Occipital lobe (tissue), 1 donor: Measurements from ENCODE around the gene S100A2. TPM values are rescaled to one million over a fixed set of nuclear protein-coding genes. Genes with fewer than 3 reads are reported as not detected.

Source experiments
- total RNA-seq: library from RNA; depleted of rRNA; stranded (reverse); fragments of >200 nt; gene quantifications from one replicate; pipeline ENCODE4 v1.2.3, GENCODE V29; 2014

S100A2 gene
- total RNA-seq, 1 donor from 2014 or later: not detected

Other genes with a start within 250 kb of the S100A2 start
- not detected for gene PGLYRP4, start 217.0 kb downstream of the S100A2 start, total RNA-seq
- gene S100A9, start 208.0 kb downstream of the S100A2 start, total RNA-seq: 26.5 TPM
- 4.1 TPM for gene S100A12, start 190.2 kb downstream of the S100A2 start, total RNA-seq
- 3.9 TPM for gene S100A8, start 174.8 kb downstream of the S100A2 start, total RNA-seq
- gene S100A7A, start 149.3 kb downstream of the S100A2 start, total RNA-seq: not detected
- gene S100A7, start 105.2 kb downstream of the S100A2 start, total RNA-seq: not detected
- gene S100A6, start 29.9 kb downstream of the S100A2 start, total RNA-seq: 9.2 TPM
- not detected for gene S100A5, start 24.9 kb downstream of the S100A2 start, total RNA-seq
- gene S100A4, start 20.0 kb downstream of the S100A2 start, total RNA-seq: 0.62 TPM
- not detected for gene S100A3, start 16.6 kb downstream of the S100A2 start, total RNA-seq
- gene S100A16, start 47.3 kb upstream of the S100A2 start, total RNA-seq: 13.3 TPM
- 0.47 TPM for gene S100A14, start 50.5 kb upstream of the S100A2 start, total RNA-seq
- gene S100A13, start 61.7 kb upstream of the S100A2 start, total RNA-seq: 5.3 TPM
- 0.47 TPM for gene S100A1, start 62.6 kb upstream of the S100A2 start, total RNA-seq
- 77.0 TPM for gene CHTOP, start 68.2 kb upstream of the S100A2 start, total RNA-seq
- gene SNAPIN, start 92.9 kb upstream of the S100A2 start, total RNA-seq: 36.3 TPM
- gene ILF2, start 105.1 kb upstream of the S100A2 start, total RNA-seq: 177 TPM
- 0.16 TPM for gene NPR1, start 112.8 kb upstream of the S100A2 start, total RNA-seq
- 33.2 TPM for gene INTS3, start 162.2 kb upstream of the S100A2 start, total RNA-seq
- gene SLC27A3, start 209.6 kb upstream of the S100A2 start, total RNA-seq: 14.5 TPM